Measurements from ENCODE around the gene PRR22. TPM values are rescaled to one million over a fixed set of nuclear protein-coding genes. Genes with fewer than 3 reads are reported as not detected.

Gene PRR22
- total RNA-seq, result 1 to 10 TPM; 1.4 to 5.7 TPM

GRCh38 chr19:5784581-5785147, at the start of gene PRR22:
TSS of gene PRR22 (minus strand) at chr19:5784746. CDS start at chr19:5784660, 86 bp downstream.
- DNase-seq, result no peak
- TF ChIP-seq CTCF (IDR thresholded peaks at IDR 0.05), result no peak
- Histone ChIP-seq H3K9me3 (no peaks in the 10 kb centered on the region), H3K27ac (no peak within 1 kb of the TSS), H3K4me1 (no peaks in the 10 kb centered on the region), H3K36me3 (peaks cover 20% of the 10 kb centered on the region), H3K4me3 (no peak within 1 kb of the TSS), H3K9ac (ENCODE audit: low read depth in 2 of 2, low read length in 2 of 2) (no peak within 1 kb of the TSS), H3K27me3 (no peaks in the 10 kb centered on the region)
- intact Hi-C loops (cut with DNase I), result no loop called here

- Histone ChIP-seq H3K27me3 (no peaks in the 10 kb centered on the region), H3K4me3 (no peak overlapping the region), H3K9me3 (no peaks in the 10 kb centered on the region), H3K36me3 (no peaks in the 10 kb centered on the region), H3K9ac (ENCODE audit: low read depth in 2 of 2, low read length in 2 of 2) (no peak overlapping the region), H3K27ac (no peak overlapping the region), H3K4me1 (peaks cover 4% of the 10 kb centered on the region)
- intact Hi-C loops (cut with DNase I), result no loop called here
- TF ChIP-seq CTCF (IDR thresholded peaks at IDR 0.05), result no peak
- DNase-seq, result no peak
Observed at GRCh38 chr19:5832527-5833216, 48.1 kb upstream of the PRR22 start.

- intact Hi-C loops (cut with DNase I), result no loop called here
- no peak for TF ChIP-seq CTCF (IDR thresholded peaks at IDR 0.05)
- DNase-seq, result no peak
- no peaks in the 10 kb centered on the region for H3K27me3 ChIP-seq
- H3K9me3 ChIP-seq, result no peaks in the 10 kb centered on the region
- H3K4me1 ChIP-seq, result peaks cover 7% of the 10 kb centered on the region
- no peak overlapping the region for H3K27ac ChIP-seq
- no peak overlapping the region for H3K4me3 ChIP-seq
- no peak overlapping the region for H3K9ac ChIP-seq (ENCODE audit: low read depth in 2 of 2, low read length in 2 of 2)
- H3K36me3 ChIP-seq, result no peaks in the 10 kb centered on the region
Observed at GRCh38 chr19:5832061-5832460, 47.5 kb upstream of the PRR22 start.

GRCh38 chr19:5831159-5831558, 46.6 kb upstream of the PRR22 start:
- intact Hi-C loops (cut with DNase I), result no loop called here
- peaks cover 10% of the 10 kb centered on the region for H3K4me1 ChIP-seq
- DNase-seq, result no peak
- H3K9me3 ChIP-seq, result no peaks in the 10 kb centered on the region
- no peak overlapping the region for H3K4me3 ChIP-seq
- no peak overlapping the region for H3K9ac ChIP-seq (ENCODE audit: low read depth in 2 of 2, low read length in 2 of 2)
- H3K27ac ChIP-seq, result no peak overlapping the region
- no peak for TF ChIP-seq CTCF (IDR thresholded peaks at IDR 0.05)
- no peaks in the 10 kb centered on the region for H3K27me3 ChIP-seq
- no peaks in the 10 kb centered on the region for H3K36me3 ChIP-seq

- Histone ChIP-seq H3K27ac (no peak overlapping the region), H3K9ac (ENCODE audit: low read depth in 2 of 2, low read length in 2 of 2) (no peak overlapping the region), H3K9me3 (no peaks in the 10 kb centered on the region), H3K36me3 (no peaks in the 10 kb centered on the region), H3K4me1 (peaks cover 10% of the 10 kb centered on the region), H3K4me3 (no peak overlapping the region), H3K27me3 (no peaks in the 10 kb centered on the region)
- intact Hi-C loops (cut with DNase I), result no loop called here
- no peak for DNase-seq
- TF ChIP-seq CTCF (IDR thresholded peaks at IDR 0.05), result no peak
Observed at GRCh38 chr19:5829567-5830310, 45.2 kb upstream of the PRR22 start.
